Naive thymus-derived CD8-positive, alpha-beta T cell (primary cell): Measurements from ENCODE around the gene CDH18. TPM values are rescaled to one million over a fixed set of nuclear protein-coding genes. Genes with fewer than 3 reads are reported as not detected.

Experiments used
- ATAC-seq, 2 donors: fragments of 150-1000 bp; cut with Tn5 transposase in 1 of 2; sonication (Bioruptor Pico), chemical (Tn5 transposase) in 1 of 2; 1 replicate in 1 of 2; 2 replicates in 1 of 2; pipeline ENCODE4 v1.10.0; 2021; ENCODE audit warnings: mild to moderate bottlenecking in 2 of 2, moderate library complexity in 2 of 2
- POLR2A ChIA-PET: fragments of 350-600 bp; sonication (Branson Sonifier 250); formaldehyde crosslinking; loops from one replicate; lab custom pipeline; 2021; ENCODE audit warnings: antibody characterized with exemption; lab: Charles Lee
- DNase-seq, 10 donors: peaks; one replicate each; pipeline versions ENCODE4 v3.0.0 to v3.0.0-alpha.2; 2020 to 2022
- H3K27ac Mint-ChIP-seq, 10 donors: one replicate each; pipeline ENCODE4 v1.8.0; 2020 to 2022; ENCODE audit warnings: mild to moderate bottlenecking in 10 of 10, mixed read lengths in 10 of 10, moderate library complexity in 4 of 10, inconsistent platforms in 1 of 10
- H3K27me3 Mint-ChIP-seq, 5 donors: one replicate each; pipeline ENCODE4 v1.8.0; 2021 to 2022; ENCODE audit warnings: mixed read lengths in 5 of 5
- H3K36me3 Mint-ChIP-seq, 3 donors: one replicate each; pipeline ENCODE4 v1.8.0; 2020 to 2022; ENCODE audit warnings: mixed read lengths in 3 of 3, mild to moderate bottlenecking in 2 of 3, inconsistent platforms in 1 of 3
- H3K4me1 Mint-ChIP-seq, 4 donors: one replicate each; pipeline ENCODE4 v1.8.0; 2021 to 2022; ENCODE audit warnings: mixed read lengths in 4 of 4
- H3K4me3 Mint-ChIP-seq, 10 donors: one replicate each; pipeline ENCODE4 v1.8.0; 2020 to 2022; ENCODE audit warnings: mild to moderate bottlenecking in 10 of 10, mixed read lengths in 10 of 10, moderate library complexity in 6 of 10, inconsistent platforms in 1 of 10
- H3K9me3 Mint-ChIP-seq, 9 donors: one replicate each; pipeline ENCODE4 v1.8.0; 2020 to 2022; ENCODE audit warnings: mixed read lengths in 9 of 9, mild to moderate bottlenecking in 3 of 9, inconsistent platforms in 1 of 9, moderate library complexity in 1 of 9
- polyA plus RNA-seq, 3 donors: library from polyadenylated mRNA; unstranded; fragments of 300-500 nt; fragmentation: Illumina TruSeq; gene quantifications; one replicate each; pipeline ENCODE4 v1.2.3, GENCODE V29; 2021
- total RNA-seq, 8 experiments: library from RNA in 2 of 8; stranded (reverse) in 2 of 8; gene quantifications; one replicate each; pipeline ENCODE4 v1.2.3 and lab custom pipeline; 2021 to 2026

The CDH18 gene
- total RNA-seq, result not detected
- not detected for polyA plus RNA-seq
- 0 to 0.09 (median 0) reads per million in 6 experiments for total RNA-seq (lab: John Stamatoyannopoulos, UW)

DNA sequence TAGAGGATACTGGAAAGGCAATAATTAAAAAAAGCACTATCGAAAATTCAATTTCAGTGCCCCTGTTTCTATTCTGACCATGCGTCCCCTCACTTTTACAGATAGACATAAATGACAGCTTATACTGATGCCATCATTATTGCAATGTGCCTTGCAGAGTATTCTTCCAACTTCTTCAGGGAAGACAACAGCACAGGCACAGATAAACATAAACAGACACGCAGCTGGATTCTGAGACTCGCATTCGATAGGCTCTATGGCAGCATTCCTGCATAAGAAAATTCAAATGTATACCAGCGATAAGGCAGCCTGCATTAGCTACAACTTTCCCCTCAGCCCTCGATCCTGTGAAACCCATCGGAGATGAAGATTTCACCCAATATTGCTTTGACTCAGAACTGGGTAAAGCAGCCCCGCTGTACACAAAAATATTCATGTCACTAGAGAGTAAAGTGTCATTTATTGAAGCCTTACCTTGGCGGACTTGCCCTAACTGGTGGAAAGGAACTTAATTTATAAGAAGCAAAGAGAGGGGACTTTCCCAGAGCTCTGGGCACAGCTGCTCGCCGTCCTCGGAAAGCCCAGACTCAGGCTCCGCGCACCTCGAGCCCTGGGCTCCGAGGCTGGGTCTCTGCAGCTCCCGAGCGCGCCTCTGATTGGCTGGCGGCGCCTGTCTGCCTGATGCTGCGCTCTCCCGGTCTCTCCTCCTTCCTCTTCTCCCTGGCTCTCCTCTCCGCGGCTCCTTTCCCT lies at the start of gene CDH18:
Gene CDH18 (minus strand): TSS at position 589 of the 750 bp plus-strand sequence. CDS start 149,214 bp downstream, outside the sequence.
- POLR2A ChIA-PET, result no interaction called here
- peaks cover 0 to 11% (median 3%) of the 10 kb centered on the region in 9 donors for H3K9me3 Mint-ChIP-seq
- DNase-seq (no peak), ATAC-seq (no peak)
- H3K27me3 Mint-ChIP-seq, result peaks cover 0 to 4% (median 0%) of the 10 kb centered on the region in 5 donors
- H3K4me1 Mint-ChIP-seq, result no peaks in the 10 kb centered on the region
- H3K36me3 Mint-ChIP-seq, result no peaks in the 10 kb centered on the region
- H3K4me3 Mint-ChIP-seq, result no peak within 1 kb of the TSS
- H3K27ac Mint-ChIP-seq, result no peak within 1 kb of the TSS

DNA sequence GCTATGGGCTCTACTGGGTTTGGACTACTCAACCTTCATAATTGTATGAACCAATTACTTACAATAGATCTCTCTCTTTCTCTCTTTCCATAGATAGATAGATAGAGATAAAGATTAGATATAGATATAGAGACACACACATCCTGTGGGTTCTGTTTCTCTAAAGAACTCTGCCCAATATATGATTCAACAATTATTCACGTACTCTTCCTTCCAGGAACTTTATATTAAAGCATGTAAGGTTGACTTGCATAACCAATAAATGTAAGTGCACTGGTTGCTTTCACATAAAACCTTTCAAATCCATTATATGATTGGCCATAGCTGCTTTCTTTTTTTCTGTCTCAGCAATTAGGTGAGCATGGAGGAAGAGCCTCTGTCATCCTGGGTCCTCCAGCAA lies 46.7 kb upstream of the CDH18 start:
- Mint-ChIP-seq H3K4me1 (no peaks in the 10 kb centered on the region), H3K36me3 (peaks cover 0 to 4% (median 0%) of the 10 kb centered on the region in 3 donors)
- POLR2A ChIA-PET, result no interaction called here

DNA sequence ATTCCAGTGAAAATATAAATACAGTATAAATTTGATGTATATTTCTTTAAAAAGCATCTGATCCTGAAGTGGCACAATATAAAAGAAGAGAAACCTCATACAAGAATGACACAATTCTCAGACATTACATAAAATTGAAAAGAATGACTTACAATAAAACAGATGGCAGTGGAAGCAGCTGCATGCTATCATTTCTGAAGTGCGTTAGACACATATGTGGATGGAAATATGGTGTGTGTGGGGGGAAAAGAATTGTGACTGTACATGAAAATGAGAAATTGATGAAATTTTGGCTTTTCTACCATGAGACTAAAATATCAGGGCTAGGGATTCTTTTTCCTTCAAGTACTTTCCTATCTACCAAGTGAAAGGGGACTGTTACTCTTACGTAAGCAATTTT lies 45.9 kb upstream of the CDH18 start:
- POLR2A ChIA-PET, result no interaction called here

More for the DNA sequence above, 46.7 kb upstream of the CDH18 start:
- H3K4me3 Mint-ChIP-seq, result no peak overlapping the region
- ATAC-seq (no peak), DNase-seq (no peak)
- no peak overlapping the region for H3K27ac Mint-ChIP-seq
- H3K9me3 Mint-ChIP-seq, result peaks cover 8 to 42% (median 28%) of the 10 kb centered on the region in 9 donors
- no peaks in the 10 kb centered on the region for H3K27me3 Mint-ChIP-seq

DNA sequence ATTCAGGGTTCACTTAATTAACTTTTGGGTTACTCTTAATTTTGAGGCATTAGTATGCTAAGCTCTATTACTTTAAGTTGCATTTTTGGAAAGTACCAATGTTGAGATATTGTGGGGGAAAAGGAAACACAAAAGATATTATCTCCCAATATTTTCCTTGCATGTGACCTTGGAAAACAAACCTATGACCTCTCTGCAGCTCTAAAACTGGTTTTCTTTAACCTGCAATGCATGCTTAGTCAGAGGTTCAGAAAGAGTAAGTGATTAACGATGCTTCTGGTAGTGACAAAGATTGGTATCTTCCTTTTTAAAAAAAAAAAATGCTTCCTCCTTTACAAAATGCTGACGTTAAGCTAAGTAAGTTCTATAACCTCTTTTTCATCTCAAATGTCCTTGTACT lies 44.9 kb upstream of the CDH18 start:
- no peak overlapping the region for H3K4me3 Mint-ChIP-seq

More for the DNA sequence above, 45.9 kb upstream of the CDH18 start:
- Mint-ChIP-seq H3K36me3 (peaks cover 0 to 4% (median 0%) of the 10 kb centered on the region in 3 donors), H3K27ac (no peak overlapping the region), H3K4me1 (no peaks in the 10 kb centered on the region), H3K9me3 (peaks cover 6 to 37% (median 25%) of the 10 kb centered on the region in 9 donors), H3K4me3 (no peak overlapping the region), H3K27me3 (no peaks in the 10 kb centered on the region)
- ATAC-seq (no peak), DNase-seq (no peak)

DNA sequence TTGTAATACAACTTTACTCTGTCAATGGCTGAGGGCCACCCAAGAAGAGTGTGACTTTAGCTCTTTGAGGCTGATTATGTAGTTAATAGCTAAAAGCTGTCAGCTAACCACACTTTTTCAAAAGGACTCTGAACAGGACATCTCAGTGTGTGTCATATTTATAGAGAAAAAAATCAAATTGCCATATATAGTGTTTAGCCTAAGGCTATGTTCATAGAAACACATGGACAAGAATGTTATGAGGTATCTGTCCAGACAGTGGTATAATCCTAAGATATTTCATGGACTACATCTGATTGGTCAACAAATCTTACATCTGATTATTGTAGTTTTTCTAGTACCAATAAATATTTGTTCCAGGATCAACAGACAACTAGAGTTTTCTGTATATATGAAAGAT lies 42.1 kb upstream of the CDH18 start:
- Mint-ChIP-seq H3K27ac (no peak overlapping the region), H3K9me3 (peaks cover 0 to 19% (median 8%) of the 10 kb centered on the region in 9 donors), H3K36me3 (no peaks in the 10 kb centered on the region), H3K4me3 (no peak overlapping the region), H3K27me3 (no peaks in the 10 kb centered on the region), H3K4me1 (no peaks in the 10 kb centered on the region)
- POLR2A ChIA-PET, result no interaction called here
- DNase-seq (no peak), ATAC-seq (no peak)

More for the DNA sequence above, 44.9 kb upstream of the CDH18 start:
- POLR2A ChIA-PET, result no interaction called here
- no peaks in the 10 kb centered on the region for H3K4me1 Mint-ChIP-seq
- no peaks in the 10 kb centered on the region for H3K27me3 Mint-ChIP-seq
- no peak overlapping the region for H3K27ac Mint-ChIP-seq
- H3K9me3 Mint-ChIP-seq, result peaks cover 3 to 29% (median 15%) of the 10 kb centered on the region in 9 donors
- H3K36me3 Mint-ChIP-seq, result peaks cover 0 to 4% (median 0%) of the 10 kb centered on the region in 3 donors
- ATAC-seq (no peak), DNase-seq (no peak)

GRCh38 chr5:20029266-20029665 lies 41.3 kb upstream of the CDH18 start:
- Mint-ChIP-seq H3K4me1 (no peaks in the 10 kb centered on the region), H3K4me3 (no peak overlapping the region), H3K27me3 (no peaks in the 10 kb centered on the region), H3K36me3 (no peaks in the 10 kb centered on the region), H3K27ac (no peak overlapping the region), H3K9me3 (peaks cover 0 to 19% (median 6%) of the 10 kb centered on the region in 9 donors)
- POLR2A ChIA-PET, result no interaction called here
- no peak for DNase-seq
- ATAC-seq, result no peak

DNA sequence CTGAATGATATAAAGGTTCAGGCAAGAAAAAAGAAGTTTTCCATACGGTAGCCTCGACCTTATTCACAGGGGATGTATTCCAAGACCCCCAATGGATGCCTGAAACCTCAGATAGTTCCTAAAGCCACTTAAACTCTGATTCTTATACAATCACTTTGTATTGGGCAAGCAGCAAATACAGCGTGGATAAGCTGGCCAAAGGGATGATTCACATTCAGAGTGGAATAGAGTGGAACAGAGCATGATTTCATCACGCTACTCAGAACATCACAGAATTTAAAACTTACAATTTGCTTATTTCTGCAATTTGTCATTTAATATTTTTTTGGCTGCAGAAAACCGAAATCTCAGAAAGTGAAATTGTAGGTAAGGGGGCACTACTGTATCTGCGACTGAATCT lies 40.5 kb upstream of the CDH18 start:
- no peaks in the 10 kb centered on the region for H3K27me3 Mint-ChIP-seq
- DNase-seq, result no peak
- H3K4me3 Mint-ChIP-seq, result no peak overlapping the region

GRCh38 chr5:20023686-20024180 lies 35.7 kb upstream of the CDH18 start:
- Mint-ChIP-seq H3K27me3 (no peaks in the 10 kb centered on the region), H3K9me3 (peaks cover 10 to 36% (median 19%) of the 10 kb centered on the region in 9 donors), H3K27ac (no peak overlapping the region), H3K4me3 (no peak overlapping the region), H3K4me1 (no peaks in the 10 kb centered on the region), H3K36me3 (peaks cover 0 to 13% (median 0%) of the 10 kb centered on the region in 3 donors)
- no peak for DNase-seq
- ATAC-seq, result no peak
- POLR2A ChIA-PET, result interaction anchor here (0.7 kb wide), 1 partner anchor 18 kb away, joined by 5 read pairs; no protein-coding TSS in a partner anchor

More for the DNA sequence above, 40.5 kb upstream of the CDH18 start:
- H3K36me3 Mint-ChIP-seq, result no peaks in the 10 kb centered on the region
- H3K27ac Mint-ChIP-seq, result no peak overlapping the region
- POLR2A ChIA-PET, result no interaction called here
- no peak for ATAC-seq
- H3K4me1 Mint-ChIP-seq, result no peaks in the 10 kb centered on the region
- peaks cover 0 to 16% (median 6%) of the 10 kb centered on the region in 9 donors for H3K9me3 Mint-ChIP-seq

GRCh38 chr5:20020247-20020646 lies 32.2 kb upstream of the CDH18 start:
- H3K4me1 Mint-ChIP-seq, result no peaks in the 10 kb centered on the region
- ATAC-seq (no peak), DNase-seq (no peak)
- POLR2A ChIA-PET, result no interaction called here
- peaks cover 6 to 50% (median 27%) of the 10 kb centered on the region in 9 donors for H3K9me3 Mint-ChIP-seq
- no peaks in the 10 kb centered on the region for H3K27me3 Mint-ChIP-seq
- H3K36me3 Mint-ChIP-seq, result peaks cover 0 to 13% (median 0%) of the 10 kb centered on the region in 3 donors
- no peak overlapping the region for H3K4me3 Mint-ChIP-seq
- H3K27ac Mint-ChIP-seq, result no peak overlapping the region

DNA sequence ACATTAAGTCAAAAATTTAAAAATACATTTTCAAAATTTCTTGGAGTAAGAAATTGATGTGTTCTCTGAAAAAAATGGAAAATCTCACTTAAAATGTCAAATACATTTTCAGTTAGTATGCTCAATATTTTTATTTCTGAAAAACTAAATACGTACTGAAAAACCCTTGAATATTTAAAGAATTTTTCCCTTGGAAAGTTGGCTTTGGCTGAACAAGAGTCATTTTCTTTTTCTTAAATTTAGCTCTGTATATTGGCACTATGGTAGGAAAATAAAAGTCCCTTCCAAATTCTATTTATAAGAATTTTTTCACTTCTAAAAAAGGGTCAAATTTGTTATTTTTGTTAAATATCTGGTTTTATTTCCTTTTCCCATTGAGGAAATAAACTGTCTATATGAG lies 29.0 kb upstream of the CDH18 start:
- no peak for ATAC-seq
- no peak for DNase-seq
- POLR2A ChIA-PET, result no interaction called here
- H3K9me3 Mint-ChIP-seq, result peaks cover 14 to 61% (median 26%) of the 10 kb centered on the region in 9 donors
- H3K27me3 Mint-ChIP-seq, result no peaks in the 10 kb centered on the region
- no peaks in the 10 kb centered on the region for H3K4me1 Mint-ChIP-seq
- H3K36me3 Mint-ChIP-seq, result peaks cover 0 to 8% (median 0%) of the 10 kb centered on the region in 3 donors
- H3K4me3 Mint-ChIP-seq, result no peak overlapping the region
- H3K27ac Mint-ChIP-seq, result no peak overlapping the region

- ATAC-seq, result no peak
- Mint-ChIP-seq H3K4me3 (no peak overlapping the region), H3K4me1 (no peaks in the 10 kb centered on the region), H3K27ac (no peak overlapping the region), H3K36me3 (no peaks in the 10 kb centered on the region), H3K27me3 (no peaks in the 10 kb centered on the region), H3K9me3 (peaks cover 6 to 45% (median 16%) of the 10 kb centered on the region in 9 donors)
- POLR2A ChIA-PET, result no interaction called here
- no peak for DNase-seq
Observed at GRCh38 chr5:20000416-20000815, 12.4 kb upstream of the CDH18 start.

- H3K27me3 Mint-ChIP-seq, result peaks cover 0 to 4% (median 0%) of the 10 kb centered on the region in 5 donors
- no peak overlapping the region for H3K27ac Mint-ChIP-seq
- POLR2A ChIA-PET, result no interaction called here
- peaks cover 0 to 11% (median 3%) of the 10 kb centered on the region in 9 donors for H3K9me3 Mint-ChIP-seq
- H3K4me1 Mint-ChIP-seq, result no peaks in the 10 kb centered on the region
- DNase-seq, result no peak
- H3K36me3 Mint-ChIP-seq, result no peaks in the 10 kb centered on the region
- H3K4me3 Mint-ChIP-seq, result no peak overlapping the region
- no peak for ATAC-seq
Observed at GRCh38 chr5:19988457-19988856, 457 bp upstream of the CDH18 start.

DNA sequence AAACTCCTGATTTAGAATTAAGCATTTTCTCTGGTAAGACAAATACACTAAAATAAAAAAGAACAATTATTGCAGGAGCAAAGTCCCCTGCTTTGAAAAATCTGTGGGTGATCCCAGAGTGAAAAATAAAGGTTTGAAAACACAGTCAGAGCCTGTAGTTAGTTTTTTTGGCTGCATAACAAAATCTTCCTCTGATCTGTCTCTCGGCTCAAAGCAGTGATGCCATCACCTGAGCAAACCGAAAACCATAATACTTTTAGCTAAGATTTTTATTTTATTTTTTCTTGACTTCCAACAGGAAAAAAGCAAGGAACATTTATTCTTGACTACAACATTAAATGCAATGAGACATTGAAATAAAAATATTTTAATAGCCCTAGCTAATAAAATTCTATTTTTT lies 1.2 kb downstream of the CDH18 start:
- Mint-ChIP-seq H3K9me3 (peaks cover 0 to 17% (median 3%) of the 10 kb centered on the region in 9 donors), H3K4me1 (no peaks in the 10 kb centered on the region), H3K27ac (no peak overlapping the region), H3K27me3 (peaks cover 0 to 4% (median 0%) of the 10 kb centered on the region in 5 donors), H3K36me3 (no peaks in the 10 kb centered on the region), H3K4me3 (no peak overlapping the region)
- POLR2A ChIA-PET, result no interaction called here
- DNase-seq (no peak), ATAC-seq (no peak)
